HG02870 (cell line): ENCODE data around the gene USB1.

Experiments used
- ATAC-seq: cut with Tn5 transposase; IDR thresholded peaks from one replicate; pipeline ENCODE4 v1.9.1; 2021; ENCODE audit warnings: mild to moderate bottlenecking, moderate library complexity; ENCODE audit not compliant: unreplicated experiment

USB1 gene

GRCh38 chr16:58000706-58001676 is at the start of gene USB1:
USB1 (plus strand) TSS chr16:58001407; CDS start chr16:58001484, 77 bp downstream.
- ATAC-seq = peak; percentile 78

- ATAC-seq = no peak
Observed at GRCh38 chr16:57952909-57953308, 48.3 kb upstream of the USB1 start.

GRCh38 chr16:57953857-57954256 is 47.4 kb upstream of the USB1 start:
- no peak for ATAC-seq

- ATAC-seq = no peak
Observed at GRCh38 chr16:57955572-57956188, 45.5 kb upstream of the USB1 start.

GRCh38 chr16:57956270-57956808 is 44.9 kb upstream of the USB1 start:
- no peak for ATAC-seq

GRCh38 chr16:57956924-57957672 is 44.1 kb upstream of the USB1 start:
- ATAC-seq = no peak

GRCh38 chr16:57957673-57958392 is 43.4 kb upstream of the USB1 start:
- ATAC-seq = no peak

GRCh38 chr16:57958544-57958943 is 42.7 kb upstream of the USB1 start:
- no peak for ATAC-seq

- no peak for ATAC-seq
Observed at GRCh38 chr16:57959121-57959520, 42.1 kb upstream of the USB1 start.

- ATAC-seq = no peak
Observed at GRCh38 chr16:57959804-57960203, 41.4 kb upstream of the USB1 start.

GRCh38 chr16:57960310-57960709 is 40.9 kb upstream of the USB1 start:
- no peak for ATAC-seq

GRCh38 chr16:57960826-57961472 is 40.3 kb upstream of the USB1 start:
- no peak for ATAC-seq

GRCh38 chr16:57961538-57961937 is 39.7 kb upstream of the USB1 start:
- ATAC-seq = no peak

GRCh38 chr16:57962046-57962445 is 39.2 kb upstream of the USB1 start:
- no peak for ATAC-seq

- no peak for ATAC-seq
Observed at GRCh38 chr16:57962756-57963155, 38.5 kb upstream of the USB1 start.

- no peak for ATAC-seq
Observed at GRCh38 chr16:57964157-57964700, 37.0 kb upstream of the USB1 start.

GRCh38 chr16:57966204-57966771 is 34.9 kb upstream of the USB1 start:
- ATAC-seq = no peak

GRCh38 chr16:57966986-57967385 is 34.2 kb upstream of the USB1 start:
- no peak for ATAC-seq

- no peak for ATAC-seq
Observed at GRCh38 chr16:57967916-57968315, 33.3 kb upstream of the USB1 start.
